GM10847 (cell line): ENCODE data around the gene GAREM1.

ENCODE experiments used
- POLR2A ChIP-seq: IDR thresholded peaks from 2 replicates; pipeline ENCODE4 v1.6.1; 2011; ENCODE audit not compliant: insufficient read length; ENCODE audit errors: extremely low read depth

Gene GAREM1

GRCh38 chr18:32280188-32280783, 190.4 kb downstream of the GAREM1 start:
- no peak for TF ChIP-seq POLR2A

DNA sequence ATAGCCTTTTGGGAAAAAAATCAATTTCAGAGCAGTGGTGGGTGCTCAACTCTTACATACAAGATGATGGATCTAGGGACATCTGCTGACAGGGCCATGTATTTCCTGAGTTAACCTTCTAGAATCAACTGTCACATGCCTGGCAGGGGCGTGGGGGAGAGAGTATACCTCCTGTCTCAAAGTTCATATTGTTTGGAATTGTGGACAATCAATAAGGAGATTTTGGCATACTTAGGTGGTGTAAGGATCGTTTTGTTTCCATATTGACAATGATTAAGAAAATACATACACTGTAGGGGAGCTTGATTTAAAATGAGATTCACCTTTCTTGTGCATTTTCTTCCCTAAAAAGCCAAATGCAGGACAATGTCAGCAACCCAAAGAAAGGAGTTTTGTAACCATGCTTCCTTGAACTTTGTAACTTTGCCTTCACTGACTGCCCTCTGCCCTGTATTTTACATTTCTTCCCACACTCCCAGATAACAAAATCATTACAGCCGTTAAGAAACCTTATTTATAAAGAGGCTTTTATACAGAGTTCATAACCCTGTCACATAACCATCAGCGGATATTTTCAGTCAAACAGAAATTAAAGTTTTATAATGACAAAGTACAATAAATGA, 192.4 kb downstream of the GAREM1 start:
- no peak for TF ChIP-seq POLR2A

DNA sequence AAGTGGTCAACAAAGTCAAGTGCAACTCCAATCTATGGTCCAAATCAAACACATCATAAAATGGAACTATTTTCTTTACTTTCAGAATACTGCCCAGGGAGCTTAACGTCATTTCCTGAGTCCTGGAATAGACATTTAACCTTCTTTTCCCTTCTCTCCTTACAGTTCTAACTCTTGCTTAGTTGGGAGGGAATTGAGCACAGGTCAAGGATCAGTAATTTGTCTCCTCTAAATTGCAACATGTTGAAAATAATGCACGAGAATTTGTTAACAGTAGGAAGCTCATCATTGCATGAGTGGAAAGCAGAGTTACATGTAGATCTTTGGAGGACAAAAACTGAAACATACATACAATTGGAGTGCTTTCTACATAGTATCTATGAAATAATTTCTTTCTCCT, 193.1 kb downstream of the GAREM1 start:
- no peak for TF ChIP-seq POLR2A

GRCh38 chr18:32276906-32277305, 193.8 kb downstream of the GAREM1 start:
- TF ChIP-seq POLR2A: no peak

DNA sequence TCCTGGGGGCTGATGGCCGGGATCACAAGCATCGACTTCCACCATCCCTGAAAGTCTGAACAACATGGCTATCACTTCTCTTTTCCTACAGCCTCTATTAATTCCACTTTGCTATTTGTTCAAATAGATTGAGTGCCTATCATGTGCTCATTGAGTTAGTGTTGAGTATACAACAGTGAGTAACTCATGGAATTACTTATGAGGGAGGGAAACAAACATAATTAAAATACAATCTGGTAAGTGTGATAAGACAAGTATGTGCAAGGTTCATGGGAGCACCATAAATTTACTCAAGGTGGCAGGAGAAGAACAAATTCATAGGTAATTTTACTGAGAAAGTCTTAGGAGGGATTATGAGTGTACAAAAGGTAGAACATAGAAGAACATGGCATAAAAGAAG, 194.4 kb downstream of the GAREM1 start:
- TF ChIP-seq POLR2A: no peak

- no peak for TF ChIP-seq POLR2A
Observed at GRCh38 chr18:32275221-32275620, 195.5 kb downstream of the GAREM1 start.

GRCh38 chr18:32274307-32274706, 196.4 kb downstream of the GAREM1 start:
- TF ChIP-seq POLR2A: no peak

- TF ChIP-seq POLR2A: no peak
Observed at GRCh38 chr18:32271672-32272208, 198.9 kb downstream of the GAREM1 start.

GRCh38 chr18:32270341-32270740, 200.3 kb downstream of the GAREM1 start:
- TF ChIP-seq POLR2A: no peak

DNA sequence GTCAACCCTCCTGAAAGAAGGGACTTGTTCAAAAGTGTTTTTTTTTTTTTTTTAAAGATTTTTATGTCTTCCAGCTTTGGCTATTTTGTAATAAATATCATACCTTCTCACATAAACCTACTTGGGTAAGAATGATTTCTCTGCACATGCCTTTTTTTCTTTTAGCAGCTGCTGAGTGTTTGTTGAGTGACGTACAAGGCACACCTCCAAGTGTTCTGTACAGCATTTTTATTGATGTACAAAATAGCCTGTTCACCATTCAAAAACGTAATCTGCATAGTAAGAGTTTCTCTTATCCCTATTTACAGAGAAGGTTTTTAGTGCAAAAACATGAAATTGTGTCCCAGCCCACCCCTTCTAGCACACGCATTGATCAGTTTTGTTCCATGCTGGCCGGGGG, 203.2 kb downstream of the GAREM1 start:
- TF ChIP-seq POLR2A: no peak

- no peak for TF ChIP-seq POLR2A
Observed at GRCh38 chr18:32264401-32264800, 206.3 kb downstream of the GAREM1 start.

- no peak for TF ChIP-seq POLR2A
Observed at GRCh38 chr18:32262092-32262491, 208.6 kb downstream of the GAREM1 start.

GRCh38 chr18:32261003-32261402, 209.7 kb downstream of the GAREM1 start:
- no peak for TF ChIP-seq POLR2A

- no peak for TF ChIP-seq POLR2A
Observed at GRCh38 chr18:32259553-32259952, 211.1 kb downstream of the GAREM1 start.

- TF ChIP-seq POLR2A: no peak
Observed at GRCh38 chr18:32258558-32259204, 212.0 kb downstream of the GAREM1 start.

DNA sequence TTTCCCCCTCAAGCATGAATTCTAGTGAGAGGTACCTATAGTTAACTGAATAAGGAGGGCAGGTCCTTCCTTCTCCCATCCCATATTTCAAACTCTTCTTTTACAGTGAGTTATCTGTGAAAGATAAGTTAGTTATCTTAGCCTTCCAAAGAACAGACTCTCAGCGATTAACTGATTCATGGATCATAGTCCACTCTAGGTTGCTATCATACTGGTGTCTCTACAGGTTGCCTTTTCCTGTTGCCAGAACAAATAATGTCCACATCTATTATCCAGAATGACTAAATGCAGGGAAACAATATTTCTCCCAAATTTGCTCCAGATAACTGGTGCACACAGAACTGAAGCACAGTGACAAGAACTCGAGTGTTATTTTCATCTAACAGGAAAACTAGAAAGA, 212.5 kb downstream of the GAREM1 start:
- TF ChIP-seq POLR2A: no peak

DNA sequence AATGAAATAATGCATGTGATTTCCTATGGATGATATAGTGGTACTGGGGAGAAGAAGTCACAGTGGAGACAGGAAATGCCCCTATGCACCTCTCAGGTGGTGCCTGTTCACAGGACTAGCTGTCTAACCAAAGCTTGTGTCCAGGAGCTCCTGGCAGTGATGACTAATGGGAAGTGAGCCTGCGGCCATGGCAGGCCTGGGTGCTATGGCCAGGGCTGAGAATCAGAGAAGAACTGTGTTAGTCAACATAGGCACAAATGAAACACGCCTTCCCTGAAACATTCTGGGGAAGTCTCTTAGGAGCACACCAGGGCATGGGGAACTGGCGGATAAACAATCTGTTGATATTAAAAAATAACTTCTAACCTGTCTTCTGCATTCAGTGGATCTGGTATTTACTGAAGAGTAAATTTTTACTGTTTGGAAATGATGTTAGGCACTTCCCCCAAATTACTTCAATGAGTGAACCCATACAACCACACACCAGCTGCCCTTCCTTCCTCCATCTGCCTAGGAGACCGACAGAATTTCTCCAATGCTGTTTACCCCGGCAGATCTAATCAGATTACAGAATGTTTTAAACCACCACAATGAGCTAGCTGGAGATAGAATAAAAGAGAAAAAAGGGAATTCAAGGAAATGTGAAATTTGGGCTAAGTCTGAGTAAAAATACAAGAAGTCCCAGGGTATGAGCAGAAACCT, 213.4 kb downstream of the GAREM1 start:
- no peak for TF ChIP-seq POLR2A
